ENCODE measurements around the gene MCFD2. TPM values are rescaled to one million over a fixed set of nuclear protein-coding genes. Genes with fewer than 3 reads are reported as not detected.

Gene MCFD2
- total RNA-seq, 1 donor from 2014 or later: 82.0 TPM

- peaks cover 7% of the 10 kb centered on the region for H3K4me1 Mint-ChIP-seq
These were observed 16.6 kb downstream of the MCFD2 start for GRCh38 chr2:46899053-46899452.

GRCh38 chr2:46898024-46898423 is 17.6 kb downstream of the MCFD2 start:
- H3K9me3 Mint-ChIP-seq: no peaks in the 10 kb centered on the region
- H3K27me3 Mint-ChIP-seq (ENCODE audit: low read depth): no peaks in the 10 kb centered on the region
- no peak for TF ChIP-seq CTCF (IDR thresholded peaks at IDR 0.05; ENCODE audit: unreplicated experiment)
- no peak overlapping the region for H3K4me3 Mint-ChIP-seq
- peaks cover 7% of the 10 kb centered on the region for H3K4me1 Mint-ChIP-seq
- no peaks in the 10 kb centered on the region for H3K36me3 Mint-ChIP-seq
- H3K27ac Mint-ChIP-seq: no peak overlapping the region
- no peak for DNase-seq (ENCODE audit: low spot score in 2 of 2, unreplicated experiment in 2 of 2)

More at GRCh38 chr2:46899053-46899452, 16.6 kb downstream of the MCFD2 start:
- no peaks in the 10 kb centered on the region for H3K36me3 Mint-ChIP-seq
- no peaks in the 10 kb centered on the region for H3K27me3 Mint-ChIP-seq (ENCODE audit: low read depth)
- no peak for TF ChIP-seq CTCF (IDR thresholded peaks at IDR 0.05; ENCODE audit: unreplicated experiment)
- no peak overlapping the region for H3K27ac Mint-ChIP-seq
- H3K9me3 Mint-ChIP-seq: no peaks in the 10 kb centered on the region
- no peak overlapping the region for H3K4me3 Mint-ChIP-seq
- no peak for DNase-seq (ENCODE audit: low spot score in 2 of 2, unreplicated experiment in 2 of 2)

GRCh38 chr2:46893269-46893939 is 22.2 kb downstream of the MCFD2 start:
- no peak for TF ChIP-seq CTCF (IDR thresholded peaks at IDR 0.05; ENCODE audit: unreplicated experiment)
- DNase-seq (ENCODE audit: low spot score in 2 of 2, unreplicated experiment in 2 of 2): no peak
- H3K27ac Mint-ChIP-seq: no peak overlapping the region
- H3K27me3 Mint-ChIP-seq (ENCODE audit: low read depth): no peaks in the 10 kb centered on the region
- H3K4me3 Mint-ChIP-seq: no peak overlapping the region
- no peaks in the 10 kb centered on the region for H3K9me3 Mint-ChIP-seq
- H3K4me1 Mint-ChIP-seq: peaks cover 15% of the 10 kb centered on the region
- no peaks in the 10 kb centered on the region for H3K36me3 Mint-ChIP-seq

DNA sequence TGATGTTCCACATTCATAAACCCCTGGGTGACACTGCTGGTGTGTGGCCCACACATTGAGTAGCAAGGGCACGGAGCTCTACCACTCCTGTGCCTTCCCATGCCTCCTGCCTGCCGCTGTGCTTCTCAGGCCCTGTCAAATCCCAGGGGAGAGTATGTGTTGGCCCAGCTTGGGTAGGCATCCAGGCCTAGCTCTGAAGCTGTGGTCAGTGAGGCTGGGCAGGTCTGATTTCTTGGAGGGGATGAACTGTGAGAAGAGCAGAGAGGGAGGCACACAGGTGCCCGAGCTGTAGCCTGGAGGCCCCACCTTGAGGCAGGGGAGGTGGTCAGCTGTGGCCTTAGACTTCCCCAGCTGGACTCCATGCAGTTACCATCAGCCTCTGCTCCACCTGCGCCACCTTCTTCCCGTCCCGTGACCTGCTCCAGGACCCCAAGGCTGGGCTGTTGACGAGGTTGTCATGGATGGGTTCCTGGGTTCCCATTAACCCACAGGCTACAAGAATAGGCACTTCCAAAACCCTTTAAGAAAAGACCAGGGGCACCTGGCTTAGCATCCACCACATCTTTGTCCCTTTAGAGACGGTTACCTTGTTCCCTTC is 23.6 kb downstream of the MCFD2 start:
- Mint-ChIP-seq H3K4me3 (no peak overlapping the region), H3K4me1 (peaks cover 15% of the 10 kb centered on the region), H3K27ac (no peak overlapping the region), H3K27me3 (ENCODE audit: low read depth) (no peaks in the 10 kb centered on the region), H3K9me3 (peaks cover 2% of the 10 kb centered on the region), H3K36me3 (no peaks in the 10 kb centered on the region)
- no peak for DNase-seq (ENCODE audit: low spot score in 2 of 2, unreplicated experiment in 2 of 2)
- no peak for TF ChIP-seq CTCF (IDR thresholded peaks at IDR 0.05; ENCODE audit: unreplicated experiment)

GRCh38 chr2:46888421-46888952 is 27.1 kb downstream of the MCFD2 start:
- DNase-seq (ENCODE audit: low spot score in 2 of 2, unreplicated experiment in 2 of 2): no peak
- no peak for TF ChIP-seq CTCF (IDR thresholded peaks at IDR 0.05; ENCODE audit: unreplicated experiment)

More at GRCh38 chr2:46888421-46888952, 27.1 kb downstream of the MCFD2 start:
- Mint-ChIP-seq H3K27me3 (ENCODE audit: low read depth) (peaks cover 13% of the 10 kb centered on the region), H3K9me3 (peaks cover 9% of the 10 kb centered on the region), H3K27ac (no peak overlapping the region), H3K36me3 (peaks cover 2% of the 10 kb centered on the region), H3K4me3 (no peak overlapping the region), H3K4me1 (peaks cover 19% of the 10 kb centered on the region)
